Measurements from ENCODE around the gene AUP1. TPM values are rescaled to one million over a fixed set of nuclear protein-coding genes. Genes with fewer than 3 reads are reported as not detected.

AUP1 gene
- total and polyA plus RNA-seq, 2 of the 8 experiments (the other 6 are each of a cell fraction or from before 2014, with no cell fraction given): 83.4 to 121 TPM

GRCh38 chr2:74481431-74481830 is 48.1 kb downstream of the AUP1 start:
- no peak for FAIRE-seq
- Histone ChIP-seq H2BK120ac (replicated peaks; ENCODE audit: low read depth, low read length) (no peak overlapping the region), H3K79me1 (ENCODE audit: low read depth, low read length) (no peaks in the 10 kb centered on the region; the same call in 1 of the 2 replicates), H3K4ac (replicated peaks; ENCODE audit: insufficient read length, low read depth, low read length) (no peak overlapping the region), H3K27me3 (replicated peaks in 1 of 4; ENCODE audit: control insufficient read depth in 3 of 4, extremely low read depth in 1 of 4, insufficient read depth in 3 of 4, low read length in 3 of 4) (no peaks in the 10 kb centered on the region; a peak in 1 of 7 replicates), H3K4me2 (ENCODE audit: insufficient read depth in 1 of 2, low read depth in 2 of 2, low read length in 2 of 2) (peak overlapping the region; percentile 98 to 100), H3K56ac (replicated peaks; ENCODE audit: insufficient read length, low read depth, low read length) (no peak overlapping the region), H3K4me1 (replicated peaks in 1 of 4; ENCODE audit: control insufficient read depth in 3 of 4, insufficient read depth in 4 of 4, low read length in 3 of 4) (peaks cover 0 to 10% (median 4%) of the 10 kb centered on the region in 4 experiments; a peak in 4 of 7 replicates), H4K20me1 (replicated peaks in 1 of 2; ENCODE audit: control insufficient read depth in 1 of 2, insufficient read depth in 2 of 2, low read length in 2 of 2) (peaks cover 4 to 9% of the 10 kb centered on the region in 2 experiments), H4K5ac (ENCODE audit: insufficient read length, low read depth, low read length) (no peak overlapping the region), H3K27ac (ENCODE audit: low read depth, low read length) (no peak overlapping the region), H3K18ac (ENCODE audit: extremely low read depth, low read length) (no peak overlapping the region), H3K36me3 (ENCODE audit: control insufficient read depth in 2 of 4, insufficient read depth in 4 of 4, low read length in 3 of 4) (peaks cover 0 to 6% (median 2%) of the 10 kb centered on the region in 4 experiments; a peak in 5 of 8 replicates), H2AK5ac (ENCODE audit: low read depth, low read length) (no peak overlapping the region), H4K91ac (replicated peaks; ENCODE audit: insufficient read length, low read length) (no peak overlapping the region), H2BK15ac (ENCODE audit: low read length) (no peak overlapping the region), H2BK5ac (ENCODE audit: low read depth, low read length) (no peak overlapping the region), H3K9ac (replicated peaks in 1 of 4; ENCODE audit: extremely low read depth in 1 of 4, low read depth in 3 of 4, low read length in 3 of 4) (peak overlapping the region in 1 of 4 experiments; percentile 35; a peak in 2 of 7 replicates), H2BK20ac (ENCODE audit: low read length) (no peak overlapping the region), H3K23ac (ENCODE audit: insufficient read length) (no peak overlapping the region), H3K4me3 (ENCODE audit: extremely low read depth in 1 of 4, insufficient read depth in 2 of 4, low read depth in 3 of 4, low read length in 4 of 4) (peak overlapping the region; percentile 69 to 99 (median 93); a peak in 7 of 8 replicates), H3K9me3 (ENCODE audit: insufficient read depth in 2 of 2, low read depth in 1 of 2, low read length in 1 of 2) (no peaks in the 10 kb centered on the region), H2BK12ac (ENCODE audit: low read depth, low read length) (no peak overlapping the region), H3K23me2 (ENCODE audit: low read depth, low read length) (peaks cover 9% of the 10 kb centered on the region; the same call in 1 of the 2 replicates), H2AFZ (ENCODE audit: low read length) (no peak overlapping the region), H4K8ac (ENCODE audit: extremely low read depth, insufficient read depth, low read length) (no peak overlapping the region), H3K14ac (ENCODE audit: insufficient read length) (no peak overlapping the region), H3K79me2 (ENCODE audit: control insufficient read depth in 1 of 2, insufficient read depth in 2 of 2, low read length in 2 of 2) (peaks cover 0 to 9% of the 10 kb centered on the region in 2 experiments; a peak in 1 of 4 replicates)
- no peak for TF ChIP-seq BCL11A (IDR thresholded peaks at IDR 0.05; ENCODE audit: low read depth in 2 of 2, low read length in 2 of 2)
- TF ChIP-seq TBP (IDR thresholded peaks at IDR 0.05; ENCODE audit: low read depth, low read length): no peak
- TF ChIP-seq MAFK (IDR thresholded peaks at IDR 0.05; ENCODE audit: low read depth, low read length): no peak
- no peak for TF ChIP-seq RBBP5 (IDR thresholded peaks at IDR 0.05; ENCODE audit: borderline replicate concordance, low read depth, low read length)
- TF ChIP-seq POLR2A (IDR thresholded peaks at IDR 0.05; ENCODE audit: control extremely low read depth in 1 of 2, low read depth in 2 of 2, low read length in 2 of 2): no peak
- no peak for TF ChIP-seq KDM1A (IDR thresholded peaks at IDR 0.05; ENCODE audit: borderline replicate concordance, low read length)
- TF ChIP-seq E2F6 (IDR thresholded peaks at IDR 0.05): no peak
- no peak for TF ChIP-seq MAX (IDR thresholded peaks at IDR 0.05)
- no peak for TF ChIP-seq POLR2AphosphoS5 (IDR thresholded peaks at IDR 0.05; ENCODE audit: low read depth, low read length)
- no peak for TF ChIP-seq KDM4A (IDR thresholded peaks at IDR 0.05; ENCODE audit: low read depth, low read length, severe bottlenecking)
- POLR2A ChIA-PET (ENCODE audit: partially characterized antibody): interaction anchor here (0.8 to 7.3 kb wide), 17 partner anchors 9 to 90 kb away, joined by 3 to 85 read pairs (median 5); partner anchors contain the start of genes AUP1, C2orf81, DOK1 and HTRA2
- 77% methylated on average over 2 of the region's 3 CpGs; no CpG with 5 or more reads in 1 of the 2 experiments for WGBS, 2 experiments (ENCODE audit: extremely low coverage in 1 of 2, insufficient coverage in 1 of 2, insufficient read length in 1 of 2, insufficient replicate concordance in 2 of 2, low coverage in 1 of 2, low lambda C conversion rate in 2 of 2, missing lambda C conversion rate in 1 of 2)
- no peak for DNase-seq (ENCODE audit: low read depth in 1 of 2, low spot score in 2 of 2)
- CTCF ChIA-PET (ENCODE audit: partially characterized antibody): interaction anchor here (0.6 to 8.0 kb wide), 15 partner anchors 8 to 107 kb away, joined by 3 to 73 read pairs (median 4); partner anchors contain the start of genes AUP1, HTRA2, INO80B and MOGS
